HL-60/S4 treated with phorbol 12-myristate 13-acetate at 8.2 ng/mL for 4 days and 3 days (cell line): ENCODE measurements around the gene RPL27.
"Not testable (repeated sequence)": the region's sequence is repeated elsewhere in the genome, so short reads cannot be mapped to it uniquely, and the experiment has no call there.

Source experiments
- in situ Hi-C: fragments of 300-500 bp; cut with MboI; formaldehyde crosslinking; loops from 2 replicates; pipeline ENCODE4 v1.15.0; 2022; ENCODE audit warnings: low sequenced_read_pairs

Gene RPL27

DNA sequence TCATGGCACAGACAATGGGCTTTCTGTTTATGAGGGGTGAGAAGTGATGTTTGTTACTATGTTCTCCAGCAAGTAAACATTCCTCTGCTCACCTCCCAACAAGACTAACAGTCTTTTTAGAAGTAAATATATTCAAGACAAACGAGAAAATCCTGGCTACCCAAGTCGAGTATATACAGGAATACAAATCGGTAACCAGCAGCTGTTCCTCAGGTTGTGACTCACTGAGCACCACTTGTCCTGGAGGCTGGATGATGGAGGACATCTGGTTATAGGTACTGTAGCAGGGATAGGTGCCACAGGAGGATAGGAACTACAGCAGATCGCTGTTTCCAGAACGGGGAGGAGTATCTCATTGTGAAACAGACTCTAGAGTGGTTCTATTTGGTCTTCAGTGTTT, 5.3 kb upstream of the RPL27 start:
- in situ Hi-C loops: no loop called here

DNA sequence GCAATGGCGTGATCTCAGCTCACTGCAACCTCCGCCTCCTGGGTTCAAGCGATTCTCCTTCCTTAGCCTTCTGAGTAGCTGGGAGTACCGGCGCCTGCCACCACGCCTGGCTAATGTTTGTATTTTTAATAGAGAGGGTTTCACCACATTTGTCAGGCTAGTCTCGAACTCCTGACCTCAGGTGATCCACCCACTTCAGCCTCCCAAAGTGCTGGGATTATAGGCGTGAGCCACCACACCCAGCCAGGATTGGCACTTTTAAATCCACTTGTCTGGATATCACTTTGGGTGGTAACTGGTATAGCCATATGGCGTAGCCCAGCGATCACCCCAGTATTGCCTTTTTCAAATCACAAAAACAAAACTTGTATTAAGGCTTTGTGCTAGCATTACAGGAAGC, 4.3 kb upstream of the RPL27 start:
- in situ Hi-C loops: not testable (repeated sequence)

DNA sequence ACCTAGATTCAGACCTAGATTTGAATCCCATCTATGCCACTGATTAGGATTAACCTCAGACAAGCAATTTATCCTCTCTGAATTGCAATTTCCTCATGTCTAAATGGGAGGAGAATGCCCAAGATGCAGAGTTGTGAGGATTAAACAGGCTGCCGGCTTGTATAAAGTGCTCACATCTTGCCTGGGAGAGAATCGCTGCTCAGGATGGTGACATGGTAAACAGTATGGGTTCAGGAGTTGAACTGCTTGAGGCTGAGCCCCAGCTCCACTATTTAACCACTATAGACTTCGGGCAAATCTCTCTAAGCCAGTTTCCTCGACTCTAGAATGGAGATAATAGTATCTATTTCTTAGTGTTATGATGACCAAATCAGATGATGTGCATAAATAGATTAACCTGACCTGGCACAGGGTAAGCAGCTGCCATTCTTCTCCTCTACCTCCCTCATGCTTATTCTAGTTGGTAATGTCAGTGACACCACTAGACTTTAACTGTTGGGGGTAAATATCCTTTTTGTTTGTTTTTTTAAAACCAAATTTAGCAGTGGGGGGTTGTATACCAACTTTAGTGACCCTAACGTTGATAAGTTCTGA, 732 bp upstream of the RPL27 start:
- in situ Hi-C loops: no loop called here

GRCh38 chr17:42999003-42999525, 845 bp downstream of the RPL27 start:
- in situ Hi-C loops: no loop called here

GRCh38 chr17:43000894-43001293, 2.7 kb downstream of the RPL27 start:
- in situ Hi-C loops: not testable (repeated sequence)

GRCh38 chr17:43003542-43004172, 5.4 kb downstream of the RPL27 start:
- in situ Hi-C loops: no loop called here

GRCh38 chr17:43006639-43007551, 8.7 kb downstream of the RPL27 start, which contains the start of gene IFI35:
IFI35 (plus strand) TSS chr17:43006784; CDS start chr17:43006948, 164 bp downstream.
- in situ Hi-C loops: no loop called here

- in situ Hi-C loops: no loop called here
Measured at GRCh38 chr17:43010667-43011308, 12.6 kb downstream of the RPL27 start.

DNA sequence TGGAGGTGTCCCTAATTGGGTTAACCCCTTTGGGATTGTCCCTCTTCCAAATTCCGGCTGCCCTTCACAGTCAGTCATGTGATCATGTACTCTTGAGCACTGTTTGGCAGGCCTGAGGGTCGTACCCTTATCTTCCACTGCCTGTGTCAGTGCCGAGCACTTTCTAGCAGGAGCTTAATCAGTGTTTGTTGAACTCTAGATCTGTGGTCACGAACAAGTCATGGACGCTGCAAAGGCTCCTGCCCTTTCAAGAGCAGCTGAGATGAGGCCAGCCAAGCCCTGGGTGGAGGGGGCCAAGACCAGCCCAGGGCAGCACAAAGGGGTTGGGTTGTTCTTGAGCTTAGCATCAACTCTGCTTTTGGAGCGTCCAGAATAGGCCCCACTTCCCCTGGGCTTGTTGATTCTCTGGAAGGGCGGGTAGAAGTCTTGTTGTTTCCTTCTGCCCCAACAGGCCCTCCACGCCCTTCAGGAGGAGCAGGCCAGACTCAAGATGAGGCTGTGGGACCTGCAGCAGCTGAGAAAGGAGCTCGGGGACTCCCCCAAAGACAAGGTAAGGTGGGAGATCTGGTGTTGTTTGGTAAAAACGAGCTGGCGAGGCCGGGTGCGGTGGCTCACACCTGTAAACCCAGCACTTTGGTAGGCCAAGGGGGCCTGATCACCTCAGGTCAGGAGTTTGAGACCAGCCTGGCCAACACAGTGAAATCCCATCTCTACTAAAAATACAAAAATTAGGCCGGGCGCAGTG, 13.7 kb downstream of the RPL27 start:
- in situ Hi-C loops: no loop called here

DNA sequence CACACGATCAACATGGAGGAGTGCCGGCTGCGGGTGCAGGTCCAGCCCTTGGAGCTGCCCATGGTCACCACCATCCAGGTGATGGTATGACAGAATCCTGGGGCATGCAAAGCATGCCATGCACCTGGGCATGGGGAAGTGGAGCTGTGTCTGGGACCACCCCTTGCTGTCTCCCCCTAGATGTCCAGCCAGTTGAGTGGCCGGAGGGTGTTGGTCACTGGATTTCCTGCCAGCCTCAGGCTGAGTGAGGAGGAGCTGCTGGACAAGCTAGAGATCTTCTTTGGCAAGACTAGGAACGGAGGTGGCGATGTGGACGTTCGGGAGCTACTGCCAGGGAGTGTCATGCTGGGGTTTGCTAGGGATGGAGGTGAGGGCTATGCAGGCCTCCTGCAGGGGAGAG, 15.1 kb downstream of the RPL27 start:
- in situ Hi-C loops: no loop called here

- in situ Hi-C loops: no loop called here
Measured at GRCh38 chr17:43014020-43014648, 15.9 kb downstream of the RPL27 start.

GRCh38 chr17:43014649-43015542, 16.7 kb downstream of the RPL27 start:
- in situ Hi-C loops: no loop called here

GRCh38 chr17:43015579-43015978, 17.4 kb downstream of the RPL27 start:
- in situ Hi-C loops: no loop called here

GRCh38 chr17:43016216-43016615, 18.0 kb downstream of the RPL27 start:
- in situ Hi-C loops: no loop called here

- in situ Hi-C loops: no loop called here
Measured at GRCh38 chr17:43018008-43018853, 20.0 kb downstream of the RPL27 start.

DNA sequence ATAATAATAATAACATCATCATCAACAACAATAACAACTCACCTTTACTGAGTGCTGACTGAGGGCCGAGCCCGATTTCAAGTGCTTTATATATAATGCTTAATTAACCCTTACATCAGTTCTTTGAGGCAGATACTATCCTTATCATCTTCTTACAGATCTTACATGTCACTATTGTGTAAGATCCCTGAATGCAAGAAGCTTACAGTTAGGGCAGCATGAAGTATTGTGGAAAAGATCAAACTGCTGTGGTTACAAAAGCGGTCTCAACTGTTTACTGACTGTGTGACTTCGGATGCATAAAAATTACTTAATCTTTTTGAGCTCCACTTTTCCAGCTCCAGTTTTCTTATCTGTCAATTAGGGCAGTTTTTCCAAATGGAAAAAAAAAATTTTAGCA, 20.7 kb downstream of the RPL27 start:
- in situ Hi-C loops: no loop called here

DNA sequence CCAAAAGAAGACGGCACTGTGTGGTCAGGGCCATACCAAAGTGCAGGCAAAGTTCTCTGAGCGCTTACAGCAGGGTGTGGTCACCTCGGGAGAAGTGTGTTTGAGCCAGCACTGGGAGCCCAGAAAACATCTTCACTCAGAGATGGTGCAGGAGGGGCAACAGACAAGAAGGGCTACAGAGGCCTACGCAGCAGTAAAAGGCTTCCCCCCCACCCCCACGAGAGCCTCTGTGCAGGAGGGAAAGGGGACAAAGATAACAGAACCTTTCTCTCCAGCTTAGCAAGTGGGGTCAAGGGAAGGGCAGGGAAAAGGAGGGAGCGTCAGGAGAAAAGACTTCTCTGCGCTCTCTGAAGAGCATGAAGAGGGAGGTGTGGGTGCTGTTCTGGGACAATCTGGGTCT, 21.2 kb downstream of the RPL27 start:
- in situ Hi-C loops: no loop called here

- in situ Hi-C loops: no loop called here
Measured at GRCh38 chr17:43020030-43020621, 21.9 kb downstream of the RPL27 start.
